Kidney glomerular epithelial cell (primary cell): Measurements from ENCODE around the gene NEDD4L.
"Not testable (repeated sequence)": the region's sequence is repeated elsewhere in the genome, so short reads cannot be mapped to it uniquely, and the experiment has no call there.

Experiments
- DNase-seq: peaks from one replicate; lab custom pipeline; 2025; lab: John Stamatoyannopoulos, UW

The NEDD4L gene

DNA sequence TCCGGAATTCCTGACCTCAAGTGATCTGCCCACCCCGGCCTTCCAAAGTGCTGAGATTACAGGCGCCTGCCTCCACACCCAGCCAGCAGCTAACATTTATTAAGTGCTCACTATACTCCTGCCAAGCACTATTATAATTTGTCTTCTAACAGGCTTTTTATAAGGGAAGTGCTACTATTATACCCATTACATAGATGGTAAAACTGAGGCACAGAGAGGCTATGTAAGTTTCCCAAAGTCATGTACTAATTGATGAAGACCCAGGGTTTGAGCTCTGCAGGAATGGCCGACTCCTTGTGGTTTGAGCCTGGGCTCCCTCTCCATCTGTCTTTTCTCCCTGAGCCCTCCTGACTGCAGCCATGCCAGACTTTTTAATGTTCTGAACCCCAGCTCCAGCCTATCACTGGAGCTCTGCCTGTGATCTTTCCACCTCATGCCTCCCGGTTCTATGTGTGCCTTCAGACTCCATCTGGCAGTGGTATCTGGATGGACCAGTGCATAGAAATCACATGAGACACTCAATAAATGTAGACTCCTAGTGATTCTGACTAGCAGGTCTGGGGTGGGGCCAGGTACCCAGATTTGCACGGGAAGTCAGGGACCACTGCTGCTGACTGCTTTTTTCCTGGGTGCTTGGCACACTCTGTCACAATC is 197.1 kb downstream of the NEDD4L start:
- DNase-seq: no peak

DNA sequence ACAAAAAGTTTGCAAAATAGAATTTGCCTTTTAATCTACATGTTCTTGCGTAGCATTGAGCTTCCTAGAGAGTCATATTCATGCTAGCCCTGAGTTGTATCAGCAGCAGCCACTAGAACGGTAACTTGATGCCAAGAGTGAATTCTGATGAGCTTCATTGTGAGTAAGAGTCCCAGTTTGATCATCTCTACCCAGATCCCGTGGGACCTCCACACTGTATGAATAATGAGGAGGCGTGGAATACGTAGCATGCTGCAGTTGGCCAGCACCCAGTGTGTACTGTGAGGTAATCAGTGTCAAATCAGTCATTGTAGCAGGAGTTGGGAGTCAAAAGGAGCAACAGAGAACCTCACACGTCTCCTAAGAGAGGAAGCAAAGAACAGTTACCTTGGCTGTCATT is 197.9 kb downstream of the NEDD4L start:
- DNase-seq: peak; percentile 55

DNA sequence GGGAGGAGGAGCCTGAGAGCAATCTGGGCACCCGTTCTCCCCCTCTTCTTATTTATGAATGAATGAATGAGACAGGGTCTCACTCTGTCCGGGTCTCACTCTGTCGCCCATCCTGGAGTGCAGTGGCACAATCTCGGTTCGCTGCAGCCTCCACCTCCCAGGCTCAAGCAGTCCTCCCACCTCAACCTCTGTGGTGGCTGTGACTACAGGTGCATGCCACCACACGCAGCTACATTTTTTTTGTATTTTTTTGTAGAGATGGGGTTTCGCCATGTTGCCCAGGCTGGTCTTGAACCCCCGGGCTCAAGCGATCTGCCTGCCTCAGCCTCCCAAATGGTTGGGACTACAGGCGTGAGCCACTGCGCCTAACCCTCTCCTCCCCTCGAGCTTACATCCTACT is 198.4 kb downstream of the NEDD4L start:
- DNase-seq: no peak

DNA sequence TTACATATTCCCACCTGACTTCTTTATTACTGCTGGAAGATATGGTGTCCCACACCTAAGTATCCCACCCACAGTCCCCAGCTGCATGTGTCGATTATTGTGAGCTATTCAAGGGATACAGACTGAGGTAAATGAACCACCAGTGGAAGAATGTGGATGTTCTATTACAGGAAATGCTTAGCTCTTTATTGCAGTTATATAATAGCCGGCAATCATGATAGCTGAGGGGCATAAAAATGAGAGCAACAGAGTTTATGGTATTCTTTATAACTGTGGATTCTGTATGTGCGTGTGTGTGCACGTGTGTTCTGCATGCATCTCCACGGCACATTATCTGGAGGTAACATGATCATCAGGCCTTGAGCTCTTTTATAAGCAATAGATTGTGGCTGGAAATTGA is 198.9 kb downstream of the NEDD4L start:
- DNase-seq: no peak

DNA sequence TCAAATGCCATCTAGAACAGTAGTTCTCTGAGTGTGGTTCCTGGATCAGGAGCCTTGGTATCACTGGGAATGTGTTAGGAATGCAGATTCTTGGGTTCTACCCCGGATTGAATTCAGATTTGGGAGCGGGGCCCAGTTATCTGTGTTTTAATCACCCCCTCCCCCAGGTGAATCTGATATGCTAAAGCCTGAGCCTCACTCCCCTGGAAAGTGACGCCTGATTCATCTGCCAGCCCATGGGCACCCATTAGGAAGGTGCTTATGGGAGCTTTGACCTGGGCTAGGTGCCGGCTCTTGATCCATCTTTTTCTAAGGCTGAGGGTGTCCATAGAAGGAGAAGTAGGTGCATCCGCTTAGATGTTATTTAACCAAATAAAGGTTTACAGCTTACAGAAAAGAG is 199.4 kb downstream of the NEDD4L start:
- DNase-seq: no peak

DNA sequence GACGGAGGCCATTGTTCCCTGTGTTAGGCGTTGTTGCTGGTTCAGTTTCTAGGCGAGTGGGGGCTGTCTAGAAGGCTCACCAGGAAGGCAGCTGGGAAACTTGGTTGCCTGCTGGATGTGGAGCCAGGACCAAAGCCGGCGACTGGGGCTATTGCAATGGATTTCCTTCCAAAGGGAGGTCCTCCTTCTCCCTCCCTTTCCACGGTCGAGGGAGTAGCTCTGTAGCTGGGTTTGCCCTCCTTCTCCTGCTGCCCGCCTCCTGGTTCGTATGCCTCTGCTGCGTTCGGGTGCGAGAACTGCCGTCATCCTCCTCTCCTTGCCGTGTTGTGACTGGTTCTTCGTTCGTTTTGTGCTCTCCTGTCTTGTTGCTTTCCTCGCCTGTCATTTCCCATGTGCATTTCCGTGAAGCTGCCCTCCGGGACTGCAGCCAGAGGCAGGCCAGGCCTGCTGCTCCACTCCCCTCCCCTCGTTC is 203.4 kb downstream of the NEDD4L start:
- peak; percentile 35 for DNase-seq

DNA sequence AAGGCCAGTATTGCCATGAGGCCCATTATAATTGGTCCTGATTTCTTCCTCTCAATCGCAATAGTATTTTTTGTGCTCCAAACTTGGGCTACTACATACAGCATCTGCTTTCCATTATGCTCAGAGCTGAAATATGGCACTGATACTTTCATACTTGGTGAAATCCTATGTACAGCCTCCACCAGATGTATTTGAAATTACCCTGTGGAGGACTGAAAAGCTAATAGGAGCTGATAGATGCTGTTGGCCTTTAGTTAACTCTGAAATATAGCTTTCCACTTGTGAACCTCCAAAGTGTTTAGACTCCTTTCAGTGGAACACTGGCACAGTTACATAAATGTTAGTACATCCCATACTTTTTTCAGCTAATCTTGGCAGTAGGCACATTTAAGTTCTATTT is 205.7 kb downstream of the NEDD4L start:
- DNase-seq: no peak

DNA sequence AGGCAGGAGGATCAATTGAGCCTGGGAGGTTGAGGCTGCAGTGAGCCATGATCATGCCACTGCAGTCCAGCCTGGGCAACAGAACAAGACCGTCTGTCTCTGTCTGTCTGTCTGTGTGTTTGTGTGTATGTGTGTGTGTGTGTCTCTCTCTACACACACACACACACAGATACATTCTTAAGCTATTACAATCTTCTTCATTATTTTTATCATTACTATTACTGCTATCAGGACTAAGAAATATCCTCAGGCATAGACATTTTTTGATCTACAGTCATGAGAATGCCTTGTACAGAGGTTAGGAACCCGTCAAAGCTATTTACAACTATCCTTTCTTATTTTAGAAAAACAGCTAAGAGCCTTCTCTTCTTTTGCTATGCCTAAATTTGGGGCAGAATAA is 207.4 kb downstream of the NEDD4L start:
- no peak for DNase-seq

DNA sequence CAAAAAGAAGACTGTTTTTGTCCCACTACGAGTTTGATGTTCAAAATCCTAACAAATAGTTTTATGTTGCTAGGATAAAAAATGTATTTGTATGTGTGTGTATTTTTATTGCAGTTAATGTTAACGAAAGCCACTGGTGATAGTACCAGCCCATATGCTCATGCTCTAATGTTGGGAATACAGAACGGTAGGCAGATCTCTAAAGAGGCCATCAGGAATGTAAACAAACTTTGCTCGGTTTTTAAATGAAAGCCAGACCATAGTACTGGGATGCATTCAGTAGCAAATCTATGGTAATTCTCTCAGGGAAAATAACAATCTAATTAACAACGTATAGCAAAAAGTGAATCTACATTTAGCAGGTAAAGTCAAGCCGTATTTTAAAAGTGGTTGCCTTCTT is 208.1 kb downstream of the NEDD4L start:
- DNase-seq: no peak

DNA sequence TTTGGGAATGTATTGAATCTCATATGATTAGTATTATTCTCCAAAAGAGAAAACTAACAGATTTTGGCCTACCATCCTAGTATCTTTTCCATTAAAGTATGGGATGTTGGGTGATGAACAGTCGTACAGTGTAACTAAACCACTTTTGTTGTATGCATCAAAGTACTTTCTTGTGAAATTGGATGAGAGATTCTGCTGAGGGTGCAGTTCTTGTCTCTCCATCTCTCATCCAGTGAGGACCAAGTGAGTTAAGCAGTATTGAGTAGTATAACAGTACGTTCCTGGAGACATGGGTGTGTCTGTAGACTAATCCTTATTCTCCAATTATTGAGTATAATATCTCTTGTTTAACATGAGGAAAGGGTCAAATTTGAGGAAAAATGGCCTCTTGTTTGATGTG is 209.3 kb downstream of the NEDD4L start:
- no peak for DNase-seq

DNA sequence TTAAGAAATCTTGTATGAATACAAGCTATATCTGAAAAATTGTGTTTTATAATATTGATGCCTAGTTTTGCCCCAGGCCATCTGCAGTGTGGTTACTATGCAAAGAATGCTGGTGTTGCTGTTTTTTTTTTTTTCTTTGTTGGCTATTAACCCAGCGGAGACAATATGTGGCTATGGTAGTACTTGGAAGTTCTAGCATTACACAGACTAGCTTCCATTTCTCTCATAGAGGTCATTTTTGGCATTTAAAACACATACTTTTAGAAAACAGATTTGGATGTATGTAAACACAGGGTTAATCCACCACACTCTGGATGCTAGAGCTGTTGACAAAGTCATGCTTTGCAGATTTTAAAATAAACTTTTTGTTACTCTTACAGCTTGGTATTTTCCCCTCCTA is 209.8 kb downstream of the NEDD4L start:
- DNase-seq: no peak

DNA sequence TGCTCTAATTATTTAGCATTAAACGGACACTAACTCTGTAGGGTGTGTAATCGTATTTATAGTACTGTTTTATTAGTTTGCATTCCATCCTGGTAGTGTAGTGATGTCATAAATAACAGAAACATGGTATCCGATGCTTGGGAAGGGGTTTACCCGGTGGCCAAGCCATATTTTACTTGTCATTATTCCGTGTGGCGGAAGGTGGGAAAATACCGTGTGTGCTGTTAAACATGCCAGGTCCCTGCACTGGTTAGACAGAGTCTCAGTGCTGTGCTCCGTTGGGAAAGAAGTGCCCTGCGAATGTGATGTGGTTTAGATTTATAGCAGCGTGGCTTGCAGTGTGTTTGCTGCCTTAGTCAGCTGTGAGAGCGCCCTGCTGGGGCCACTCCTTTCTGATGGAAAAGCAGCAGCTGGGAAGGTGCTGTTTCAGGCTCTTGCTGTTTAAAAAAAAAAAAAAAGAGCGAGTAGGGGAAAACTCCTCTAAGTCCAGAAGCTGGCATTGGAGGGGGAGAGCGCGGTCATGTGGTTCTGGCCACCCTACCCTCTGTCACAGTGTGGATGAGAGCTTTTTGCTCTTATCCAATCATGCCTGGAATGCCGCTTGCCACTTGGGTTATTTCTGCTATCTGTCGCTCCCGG is 211.0 kb downstream of the NEDD4L start:
- peak; percentile 59 for DNase-seq

DNA sequence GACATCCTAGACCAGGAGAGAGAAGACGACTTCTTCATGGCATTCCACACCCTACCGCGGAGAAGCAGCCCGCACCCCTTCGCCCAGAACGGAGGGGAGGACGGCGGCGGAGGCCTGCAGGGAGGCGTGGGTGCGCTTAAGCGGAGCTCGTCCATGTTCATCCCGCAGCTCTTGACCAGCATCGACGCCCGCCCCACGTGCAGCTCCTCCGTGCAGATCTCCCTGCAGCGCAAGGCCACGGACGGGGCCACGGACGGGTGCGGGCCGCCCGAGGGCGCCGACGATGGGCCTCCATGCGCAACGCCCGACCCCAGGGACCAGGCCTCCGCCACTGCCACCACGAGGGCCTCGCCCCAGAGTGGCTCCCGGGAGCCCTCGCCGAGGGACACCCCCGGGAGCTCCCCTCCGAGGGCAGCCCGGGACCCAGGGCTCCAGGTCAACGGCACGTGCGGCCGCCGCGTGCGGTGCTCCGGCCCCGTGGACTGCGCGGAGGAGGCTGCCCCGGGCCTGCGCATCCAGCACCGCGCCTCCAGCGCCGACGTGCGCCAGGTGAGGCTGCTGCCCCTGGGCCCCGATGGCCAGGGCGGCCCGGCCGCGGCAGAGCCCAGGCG is 211.8 kb downstream of the NEDD4L start:
- no peak for DNase-seq

DNA sequence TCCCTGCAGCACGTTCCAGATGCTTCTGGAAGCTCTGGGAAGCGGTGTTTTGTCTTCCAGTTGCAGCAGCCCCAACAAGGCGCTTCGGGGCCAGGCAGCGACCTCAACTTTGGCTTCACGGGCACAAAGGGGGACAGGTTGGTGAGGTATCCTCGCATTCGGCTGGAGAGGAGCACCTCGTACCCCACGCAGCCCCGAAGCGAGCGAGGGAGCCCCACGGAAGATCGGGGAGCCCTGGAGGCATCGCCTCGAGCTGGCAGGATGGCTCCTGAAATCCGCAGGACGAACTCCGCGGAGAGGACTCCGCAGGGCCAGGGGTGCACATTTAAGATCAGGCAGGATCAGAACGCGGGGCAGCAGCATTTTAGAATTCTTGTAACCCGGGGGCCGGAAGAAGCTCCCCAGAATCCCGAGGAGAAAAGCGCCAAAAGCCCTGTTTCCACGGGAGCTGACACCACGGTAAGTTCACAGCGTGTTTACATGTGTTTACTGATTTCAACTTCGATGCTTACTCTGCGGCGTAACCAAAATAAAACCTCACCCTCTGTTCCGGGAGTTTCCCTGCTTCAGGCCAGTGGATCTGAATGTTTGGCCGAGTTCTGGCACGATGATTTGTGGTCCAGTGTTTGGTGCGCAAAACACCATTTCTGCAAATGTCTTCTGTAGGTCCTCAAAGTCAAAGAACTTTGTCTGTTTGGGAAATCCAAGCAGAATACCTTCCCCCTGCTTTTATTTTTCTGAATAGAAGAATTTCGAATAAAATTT is 212.5 kb downstream of the NEDD4L start:
- no peak for DNase-seq

DNA sequence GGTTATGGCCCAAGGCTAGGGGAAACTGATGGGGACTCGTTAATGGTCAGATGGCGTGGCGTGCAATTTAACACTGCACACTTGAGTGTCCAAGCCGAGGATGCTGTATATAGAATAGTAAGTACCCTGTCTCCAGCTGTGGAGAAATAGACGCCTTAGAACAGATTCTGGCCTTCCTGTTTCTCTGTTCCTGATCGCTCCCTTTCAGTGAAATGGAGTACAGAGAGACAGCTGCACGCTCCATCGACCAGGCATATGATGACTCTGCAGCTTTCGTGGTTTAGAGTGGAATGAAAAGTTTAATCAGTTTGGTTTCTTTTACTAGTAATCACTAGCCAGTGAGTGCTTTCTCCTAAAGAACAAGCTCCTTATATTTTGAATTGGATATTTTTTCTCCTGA is 213.4 kb downstream of the NEDD4L start:
- DNase-seq: peak; percentile 63

DNA sequence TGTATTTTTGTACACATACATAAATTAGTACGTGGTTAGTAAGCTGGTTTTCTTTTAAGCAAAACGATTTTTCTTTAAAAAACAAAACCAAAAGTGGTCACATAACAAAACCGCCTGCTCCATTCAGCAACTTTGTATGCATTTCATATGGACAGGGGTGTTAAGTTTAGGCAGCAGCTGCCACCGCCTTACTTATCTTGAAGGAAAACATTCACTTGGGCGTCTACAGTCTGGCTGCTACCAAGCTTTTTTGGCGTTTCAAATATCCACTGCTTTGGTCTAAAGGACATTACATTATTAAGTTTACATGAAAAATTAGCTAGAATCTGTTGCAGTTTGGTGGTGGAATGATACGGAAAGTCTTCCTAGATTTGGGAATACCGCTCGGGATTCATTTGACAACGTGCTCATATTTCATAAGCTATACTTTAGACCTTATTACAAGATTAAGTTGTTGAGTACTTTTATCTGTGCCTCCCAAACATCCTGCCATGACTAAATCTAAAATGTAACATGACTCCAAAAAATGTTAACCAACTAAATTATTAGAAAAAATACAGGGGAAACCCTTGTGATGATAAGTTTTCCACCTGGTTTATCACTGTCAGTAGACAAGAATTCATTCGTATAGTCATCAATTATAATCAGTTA is 214.8 kb downstream of the NEDD4L start:
- DNase-seq: no peak

DNA sequence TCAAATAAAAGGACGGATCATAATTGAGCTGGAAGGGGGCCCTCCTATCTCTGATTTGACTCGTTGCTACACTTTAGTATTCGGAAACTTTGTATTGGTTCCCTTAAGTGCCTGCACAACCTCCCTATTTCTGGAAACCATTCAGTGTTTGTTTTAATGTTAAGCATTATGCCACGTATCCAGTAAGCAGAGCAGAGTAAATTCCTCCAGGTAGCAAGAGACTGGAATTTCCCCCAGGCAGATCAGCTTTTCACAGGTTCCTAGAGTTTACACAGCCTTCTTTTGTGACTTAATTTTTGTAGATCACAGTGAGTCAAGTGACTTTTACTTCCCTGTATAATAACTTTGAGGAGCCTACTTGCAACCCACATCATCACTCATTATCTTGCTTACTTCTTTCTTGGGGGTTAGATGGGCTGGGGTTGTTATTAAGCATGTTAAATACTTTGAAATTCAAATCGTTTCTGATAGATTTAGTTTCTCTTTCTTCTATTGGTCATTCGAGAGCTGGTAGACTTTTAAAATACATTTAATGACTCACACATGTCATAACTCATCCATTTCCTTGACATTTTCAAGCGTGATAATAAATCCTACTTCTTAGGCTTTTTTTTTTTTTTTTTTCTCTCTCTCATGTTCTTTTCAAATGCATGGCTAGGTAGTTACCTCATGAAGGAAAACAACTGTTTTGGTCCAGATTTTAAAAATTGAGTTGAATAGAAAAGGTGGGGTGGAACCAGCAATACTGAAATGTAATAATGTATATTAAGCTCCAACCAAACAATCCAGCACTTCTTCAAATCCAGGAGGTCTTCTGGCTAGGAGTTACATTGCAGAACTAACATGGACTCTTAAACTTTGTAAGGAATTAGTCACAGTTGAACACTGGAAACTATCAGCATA is 219.3 kb downstream of the NEDD4L start:
- DNase-seq: peak; percentile 83

DNA sequence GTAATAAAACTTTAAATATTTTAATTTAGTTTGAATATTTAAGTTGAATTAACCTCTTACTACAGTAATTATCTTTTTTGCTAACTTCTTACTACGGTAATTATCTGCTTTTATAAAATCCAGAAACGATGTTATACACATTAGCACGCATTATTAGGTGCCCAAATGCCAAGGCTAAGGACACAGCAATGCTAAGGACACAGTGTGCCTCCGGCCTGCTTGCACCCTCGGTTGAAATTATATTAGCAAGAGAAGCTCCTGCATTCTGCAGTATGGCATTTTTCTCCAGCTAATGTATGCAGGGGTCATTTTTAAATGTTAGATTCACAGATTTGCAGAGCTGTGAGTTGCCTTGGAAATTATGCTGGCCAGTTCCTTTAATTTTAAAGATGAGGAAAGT is 220.0 kb downstream of the NEDD4L start:
- DNase-seq: no peak

DNA sequence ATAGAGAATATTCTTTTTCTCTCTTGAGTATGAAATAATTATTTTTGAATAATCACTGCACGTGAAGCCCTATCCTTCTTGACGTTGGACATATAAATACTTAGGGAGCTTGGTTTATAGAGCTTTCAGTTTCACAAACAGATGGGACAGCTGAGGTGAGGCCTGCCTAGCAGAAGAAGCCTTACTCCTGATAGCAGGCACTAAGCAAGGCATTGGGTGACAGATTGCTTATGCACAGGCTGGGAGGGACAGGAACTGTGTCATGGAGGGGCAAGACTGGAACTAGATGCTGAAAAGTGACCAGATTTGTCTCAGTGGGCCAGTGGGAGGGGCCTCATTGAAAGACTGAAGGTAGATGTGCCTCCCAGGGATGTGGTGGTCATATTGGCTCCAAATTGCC is 220.8 kb downstream of the NEDD4L start:
- DNase-seq: no peak

DNA sequence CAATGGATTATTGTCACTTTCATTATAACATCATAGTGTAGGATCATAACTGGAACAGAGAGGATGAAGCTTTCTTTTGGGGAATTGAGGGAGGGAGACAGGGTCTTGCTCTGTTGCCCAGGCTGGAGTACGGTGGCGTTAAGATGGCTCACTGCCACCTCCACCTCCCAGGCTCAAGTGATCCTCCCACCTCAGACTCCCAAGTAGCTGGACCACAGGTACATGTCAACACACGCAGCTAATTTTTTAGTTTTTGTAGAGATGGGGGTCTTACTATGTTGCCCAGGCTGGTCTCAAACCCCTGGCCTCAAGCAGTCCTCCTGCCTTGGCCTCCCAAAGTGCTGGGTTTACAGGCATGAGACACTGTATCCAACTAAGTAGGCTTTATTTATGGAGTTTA is 221.5 kb downstream of the NEDD4L start:
- not testable (repeated sequence) for DNase-seq

DNA sequence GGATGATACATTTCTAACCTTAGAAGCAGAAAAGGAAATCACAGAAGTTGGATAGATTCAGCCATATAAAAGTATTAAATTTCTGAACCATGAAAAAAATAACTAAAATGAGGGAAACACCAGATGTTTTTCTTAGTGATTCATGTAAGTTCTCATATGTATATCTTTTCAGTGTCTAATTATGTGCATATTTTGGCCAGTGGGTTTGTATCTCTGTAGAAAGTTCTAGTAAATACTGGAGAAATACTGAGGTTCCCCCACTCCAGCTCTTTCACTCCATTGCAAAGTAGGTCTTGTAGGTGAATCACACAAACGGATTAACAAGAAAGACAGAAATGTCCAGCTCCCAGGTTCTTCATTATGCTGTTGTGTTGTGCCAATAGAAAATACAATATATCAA is 222.3 kb downstream of the NEDD4L start:
- no peak for DNase-seq
